ENCODE data around the gene NFAM1.

The NFAM1 gene

GRCh38 chr22:42337356-42337755 is 94.8 kb downstream of the NFAM1 start:
- DNase-seq (ENCODE audit: low read depth), result no peak
- no peak overlapping the region for H3K4me3 ChIP-seq (replicated peaks; ENCODE audit: low read depth, low read length)
- no peak for TF ChIP-seq CTCF (IDR thresholded peaks at IDR 0.05; ENCODE audit: low read length, missing control alignments)

- DNase-seq (ENCODE audit: low read depth), result no peak
- TF ChIP-seq CTCF (IDR thresholded peaks at IDR 0.05; ENCODE audit: low read length, missing control alignments), result no peak
- H3K4me3 ChIP-seq (replicated peaks; ENCODE audit: low read depth, low read length), result no peak overlapping the region
Measured at GRCh38 chr22:42336527-42337227, 95.5 kb downstream of the NFAM1 start.

- no peak for DNase-seq (ENCODE audit: low read depth)
- no peak overlapping the region for H3K4me3 ChIP-seq (replicated peaks; ENCODE audit: low read depth, low read length)
- no peak for TF ChIP-seq CTCF (IDR thresholded peaks at IDR 0.05; ENCODE audit: low read length, missing control alignments)
Measured at GRCh38 chr22:42335839-42336378, 96.3 kb downstream of the NFAM1 start.

- H3K4me3 ChIP-seq (replicated peaks; ENCODE audit: low read depth, low read length), result no peak overlapping the region
- no peak for TF ChIP-seq CTCF (IDR thresholded peaks at IDR 0.05; ENCODE audit: low read length, missing control alignments)
- DNase-seq (ENCODE audit: low read depth), result no peak
Measured at GRCh38 chr22:42334875-42335512, 97.2 kb downstream of the NFAM1 start.

- no peak overlapping the region for H3K4me3 ChIP-seq (replicated peaks; ENCODE audit: low read depth, low read length)
- TF ChIP-seq CTCF (IDR thresholded peaks at IDR 0.05; ENCODE audit: low read length, missing control alignments), result no peak
- no peak for DNase-seq (ENCODE audit: low read depth)
Measured at GRCh38 chr22:42333544-42333943, 98.7 kb downstream of the NFAM1 start.

- H3K4me3 ChIP-seq (replicated peaks; ENCODE audit: low read depth, low read length), result no peak overlapping the region
- TF ChIP-seq CTCF (IDR thresholded peaks at IDR 0.05; ENCODE audit: low read length, missing control alignments), result no peak
- DNase-seq (ENCODE audit: low read depth), result no peak
Measured at GRCh38 chr22:42332089-42332488, 100.1 kb downstream of the NFAM1 start.
